Keratinocyte (primary cell): ENCODE results near the gene DHODH.

ENCODE experiments used
- EZH2 ChIP-seq: IDR thresholded peaks from one replicate; pipeline ENCODE4 v1.6.1; 2012; ENCODE audit warnings: inconsistent platforms, mild to moderate bottlenecking, low read length, moderate library complexity
- TF ChIP-seq, protein P1 (sequence below), 3 experiments: IDR thresholded peaks in 1 of 3; conservative IDR thresholded peaks in 1 of 3; optimal IDR thresholded peaks in 1 of 3; 2 replicates in 2 of 3; 3 replicates in 1 of 3; pipeline versions ENCODE3 to v1.5.1; 2011; ENCODE audit warnings: low read length in 3 of 3, mild to moderate bottlenecking in 3 of 3, moderate library complexity in 2 of 3, control low read depth in 1 of 3, inconsistent platforms in 1 of 3; ENCODE audit not compliant: insufficient read depth in 2 of 3; ENCODE audit errors: extremely low read depth in 1 of 3

GRCh38 chr16:72024862-72025382 lies 16.4 kb downstream of the DHODH start:
- TF ChIP-seq, protein P1, sequence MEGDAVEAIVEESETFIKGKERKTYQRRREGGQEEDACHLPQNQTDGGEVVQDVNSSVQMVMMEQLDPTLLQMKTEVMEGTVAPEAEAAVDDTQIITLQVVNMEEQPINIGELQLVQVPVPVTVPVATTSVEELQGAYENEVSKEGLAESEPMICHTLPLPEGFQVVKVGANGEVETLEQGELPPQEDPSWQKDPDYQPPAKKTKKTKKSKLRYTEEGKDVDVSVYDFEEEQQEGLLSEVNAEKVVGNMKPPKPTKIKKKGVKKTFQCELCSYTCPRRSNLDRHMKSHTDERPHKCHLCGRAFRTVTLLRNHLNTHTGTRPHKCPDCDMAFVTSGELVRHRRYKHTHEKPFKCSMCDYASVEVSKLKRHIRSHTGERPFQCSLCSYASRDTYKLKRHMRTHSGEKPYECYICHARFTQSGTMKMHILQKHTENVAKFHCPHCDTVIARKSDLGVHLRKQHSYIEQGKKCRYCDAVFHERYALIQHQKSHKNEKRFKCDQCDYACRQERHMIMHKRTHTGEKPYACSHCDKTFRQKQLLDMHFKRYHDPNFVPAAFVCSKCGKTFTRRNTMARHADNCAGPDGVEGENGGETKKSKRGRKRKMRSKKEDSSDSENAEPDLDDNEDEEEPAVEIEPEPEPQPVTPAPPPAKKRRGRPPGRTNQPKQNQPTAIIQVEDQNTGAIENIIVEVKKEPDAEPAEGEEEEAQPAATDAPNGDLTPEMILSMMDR (optimal IDR thresholded peaks at IDR 0.05 in 1 of 3, IDR thresholded peaks at IDR 0.05 in 1 of 3, conservative IDR thresholded peaks at IDR 0.05 in 1 of 3; ENCODE audit: extremely low read depth in 1 of 3, insufficient read depth in 2 of 3, low read length in 3 of 3), result no peak
- TF ChIP-seq EZH2, result no peak
